Measurements from ENCODE around the gene ZBTB46. TPM values are rescaled to one million over a fixed set of nuclear protein-coding genes. Genes with fewer than 3 reads are reported as not detected.

ZBTB46 gene
- total RNA-seq, 1 experiment from 2014 or later = 27.1 TPM

DNA sequence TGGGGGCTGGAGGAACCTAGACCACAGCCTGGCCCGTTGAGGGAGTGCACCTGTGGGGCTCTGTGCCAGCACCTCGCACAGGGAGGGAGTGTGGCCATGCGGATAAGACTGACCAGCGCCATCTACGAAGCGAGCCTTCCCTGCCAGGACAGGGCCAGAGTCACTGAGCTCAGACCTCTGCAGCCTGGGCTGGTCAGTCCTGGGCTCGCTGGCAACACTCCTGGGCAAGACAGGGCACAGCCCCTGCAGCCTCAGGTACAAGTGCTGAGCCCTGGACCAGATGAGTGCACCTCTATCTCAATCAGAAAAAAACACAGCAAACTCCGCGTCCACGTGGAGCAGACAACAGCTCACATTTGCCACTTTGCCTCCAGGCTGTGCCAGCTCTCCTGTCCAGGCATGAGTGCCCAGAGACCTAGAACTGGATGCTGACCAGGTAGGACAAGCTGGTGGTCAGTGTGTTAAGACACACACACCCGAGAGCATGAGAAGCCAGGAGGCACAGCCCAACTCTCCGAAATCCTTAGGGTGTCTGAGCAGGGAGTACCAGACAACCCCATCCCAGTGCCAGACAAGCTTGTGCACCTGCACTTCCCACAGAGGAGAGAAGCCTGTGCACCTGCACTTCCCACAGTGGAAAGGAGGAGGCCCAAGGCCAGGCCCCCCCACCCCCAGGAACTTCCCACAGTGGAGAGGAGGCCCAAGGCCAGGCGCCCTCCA lies 128.2 kb downstream of the ZBTB46 start:
- Histone ChIP-seq H3K79me2 (ENCODE audit: insufficient read depth, low read length) (peaks cover 2% of the 10 kb centered on the region; the same call in 1 of the 2 replicates), H3K23me2 (ENCODE audit: insufficient read length, low read depth, low read length, poor library complexity, severe bottlenecking) (peaks cover 5% of the 10 kb centered on the region), H3K18ac (ENCODE audit: insufficient read length, low read depth, low read length) (no peak overlapping the region)

More for the DNA sequence above, 128.2 kb downstream of the ZBTB46 start:
- Histone ChIP-seq H2AK5ac (ENCODE audit: insufficient read length, low read length) (no peak overlapping the region), H3K4ac (ENCODE audit: low read depth, low read length) (no peak overlapping the region), H3K56ac (ENCODE audit: insufficient read length, low read depth, low read length) (no peak overlapping the region), H4K5ac (ENCODE audit: insufficient read length, low read depth, low read length) (no peak overlapping the region), H3K14ac (ENCODE audit: insufficient read depth, low read length) (no peak overlapping the region), H3K27ac (ENCODE audit: insufficient read length, low read depth, low read length) (no peak overlapping the region), H4K8ac (replicated peaks; ENCODE audit: insufficient read length, low read depth, low read length) (no peak overlapping the region), H3K23ac (ENCODE audit: insufficient read length, low read depth, low read length) (no peak overlapping the region), H3K79me1 (ENCODE audit: insufficient read depth, low read depth, low read length, poor library complexity, severe bottlenecking) (peaks cover 4% of the 10 kb centered on the region), H2BK20ac (ENCODE audit: low read depth, low read length, poor library complexity, severe bottlenecking) (no peak overlapping the region), H3K27me3 (ENCODE audit: insufficient read depth, low read length) (no peaks in the 10 kb centered on the region), H2BK12ac (ENCODE audit: insufficient read length, low read depth, low read length) (no peak overlapping the region), H4K91ac (ENCODE audit: insufficient read length, low read depth, low read length) (no peak overlapping the region), H3K9me3 (ENCODE audit: control insufficient read depth, low read depth, low read length) (no peaks in the 10 kb centered on the region), H3K9ac (ENCODE audit: extremely low read depth, insufficient read length, low read length) (no peak overlapping the region), H2BK5ac (ENCODE audit: insufficient read length, low read length) (no peak overlapping the region), H2AFZ (ENCODE audit: low read length) (no peak overlapping the region), H3T11ph (ENCODE audit: low read length) (no peak overlapping the region), H2BK120ac (ENCODE audit: low read depth, low read length, poor library complexity, severe bottlenecking) (no peak overlapping the region), H3K4me2 (ENCODE audit: insufficient read depth, insufficient read length, low read length) (no peak overlapping the region), H2BK15ac (ENCODE audit: low read depth, low read length) (no peak overlapping the region), H4K20me1 (ENCODE audit: control insufficient read depth, insufficient read depth, insufficient read length) (no peaks in the 10 kb centered on the region), H3K4me1 (ENCODE audit: insufficient read depth, low read length) (no peaks in the 10 kb centered on the region)
- no peak for DNase-seq
- H3K27me3 Mint-ChIP-seq (ENCODE audit: low read depth) = no peaks in the 10 kb centered on the region
- WGBS (ENCODE audit: extremely low coverage, insufficient read length, low lambda C conversion rate) = no CpG with 5 or more reads among the region's 13 CpGs
- no peaks in the 10 kb centered on the region for H3K9me3 Mint-ChIP-seq
- TF ChIP-seq, protein P1, sequence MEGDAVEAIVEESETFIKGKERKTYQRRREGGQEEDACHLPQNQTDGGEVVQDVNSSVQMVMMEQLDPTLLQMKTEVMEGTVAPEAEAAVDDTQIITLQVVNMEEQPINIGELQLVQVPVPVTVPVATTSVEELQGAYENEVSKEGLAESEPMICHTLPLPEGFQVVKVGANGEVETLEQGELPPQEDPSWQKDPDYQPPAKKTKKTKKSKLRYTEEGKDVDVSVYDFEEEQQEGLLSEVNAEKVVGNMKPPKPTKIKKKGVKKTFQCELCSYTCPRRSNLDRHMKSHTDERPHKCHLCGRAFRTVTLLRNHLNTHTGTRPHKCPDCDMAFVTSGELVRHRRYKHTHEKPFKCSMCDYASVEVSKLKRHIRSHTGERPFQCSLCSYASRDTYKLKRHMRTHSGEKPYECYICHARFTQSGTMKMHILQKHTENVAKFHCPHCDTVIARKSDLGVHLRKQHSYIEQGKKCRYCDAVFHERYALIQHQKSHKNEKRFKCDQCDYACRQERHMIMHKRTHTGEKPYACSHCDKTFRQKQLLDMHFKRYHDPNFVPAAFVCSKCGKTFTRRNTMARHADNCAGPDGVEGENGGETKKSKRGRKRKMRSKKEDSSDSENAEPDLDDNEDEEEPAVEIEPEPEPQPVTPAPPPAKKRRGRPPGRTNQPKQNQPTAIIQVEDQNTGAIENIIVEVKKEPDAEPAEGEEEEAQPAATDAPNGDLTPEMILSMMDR (conservative IDR thresholded peaks at IDR 0.05) = no peak
- no peak overlapping the region; a peak in 2 of 5 replicates for H3K4me3 Mint-ChIP-seq
- peaks cover 16 to 28% (median 26%) of the 10 kb centered on the region in 3 experiments; a peak in 6 of 7 replicates for H3K36me3 Mint-ChIP-seq (ENCODE audit: insufficient read depth in 1 of 3, low read depth in 3 of 3)
- no peak overlapping the region; a peak in 1 of 7 replicates for H3K27ac Mint-ChIP-seq
- peaks cover 4 to 10% of the 10 kb centered on the region in 2 experiments for H3K4me1 Mint-ChIP-seq
